ENCODE measurements around the gene UBAC2.

- no peak for TF ChIP-seq CTCF (IDR thresholded peaks at IDR 0.05; ENCODE audit: extremely low read depth in 1 of 2, insufficient read depth in 1 of 2, low read depth in 1 of 2, low read length in 2 of 2)
- no peak for TF ChIP-seq POLR2AphosphoS5 (IDR thresholded peaks at IDR 0.05; ENCODE audit: insufficient read depth, low read depth, low read length)
- no peak for TF ChIP-seq POLR2A (IDR thresholded peaks at IDR 0.05; ENCODE audit: low read depth, low read length)
- TF ChIP-seq EZH2 (IDR thresholded peaks at IDR 0.05; ENCODE audit: borderline replicate concordance, low read depth, low read length, severe bottlenecking), result no peak
- TF ChIP-seq MYC (IDR thresholded peaks at IDR 0.05; ENCODE audit: low read depth, low read length), result no peak
- TF ChIP-seq, protein P1, sequence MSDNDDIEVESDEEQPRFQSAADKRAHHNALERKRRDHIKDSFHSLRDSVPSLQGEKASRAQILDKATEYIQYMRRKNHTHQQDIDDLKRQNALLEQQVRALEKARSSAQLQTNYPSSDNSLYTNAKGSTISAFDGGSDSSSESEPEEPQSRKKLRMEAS (IDR thresholded peaks at IDR 0.05; ENCODE audit: insufficient read depth, insufficient read length), result no peak
Measured at GRCh38 chr13:99388334-99388923, 187.8 kb downstream of the UBAC2 start.
